HCT116 (cell line): ENCODE data around the gene ABHD18. TPM values are rescaled to one million over a fixed set of nuclear protein-coding genes. Genes with fewer than 3 reads are reported as not detected.

ENCODE experiments used
- ATAC-seq: fragments of 200-7000 bp; cut with Tn5 transposase; 2 replicates; pipeline ENCODE4 v1.9.1; 2020; ENCODE audit warnings: mild to moderate bottlenecking, moderate library complexity
- BruUV-seq: library from RNA; stranded (reverse); fragments of 400-500 nt; replicated peaks from 2 replicates; lab custom pipeline; 2021; lab: Mats Ljungman, UMichigan
- CTCF ChIA-PET: fragments of 300-600 bp; sonication (Branson Sonifier 250); formaldehyde crosslinking; loops from one replicate; lab custom pipeline; 2021; ENCODE audit warnings: antibody characterized with exemption; lab: Charles Lee
- POLR2A ChIA-PET: fragments of 300-600, 350-600 bp; sonication (Branson Sonifier 250); formaldehyde crosslinking; loops from one replicate; lab custom pipeline; 2021; ENCODE audit warnings: antibody characterized with exemption; lab: Charles Lee
- RAD21 ChIA-PET, 2 experiments: fragments of 300-600 bp; sonication (Branson Sonifier 250); formaldehyde crosslinking; loops; one replicate each; lab custom pipeline; 2023; ENCODE audit warnings: low total read pairs in 2 of 2; ENCODE audit not compliant: uncharacterized antibody in 2 of 2, unreplicated experiment in 2 of 2, low non-redundant PET in 1 of 2; lab: Charles Lee
- DNase-seq: peaks from one replicate; pipeline ENCODE4 v3.0.0-alpha.2; 2010; ENCODE audit warnings: low read depth, low spot score
- H2AFZ ChIP-seq: fragments of 200-600 bp; shearing (Covaris generic), sonication (generic); 2 replicates; pipeline ENCODE4 v1.6.1; 2017; ENCODE audit warnings: low read depth, mixed run types, mixed read lengths, antibody characterized with exemption, low read length; ENCODE audit not compliant: poor library complexity, severe bottlenecking
- H3K27ac ChIP-seq: 2 replicates; pipeline ENCODE4 v1.5.1; 2012; ENCODE audit warnings: low read depth, low read length
- H3K27me3 ChIP-seq: fragments of 200-600 bp; sonication (generic); 2 replicates; pipeline ENCODE4 v1.6.1; 2016; ENCODE audit warnings: mixed run types, low read length, mixed read lengths; ENCODE audit not compliant: insufficient read depth
- H3K36me3 ChIP-seq, 2 experiments: fragments of 200-500 bp in 1 of 2; fragments of 200-600 bp in 1 of 2; sonication (Bioruptor generic) in 1 of 2; sonication (generic) in 1 of 2; 2 replicates each; pipeline versions ENCODE4 v1.5.1 to v1.6.1; 2014 to 2016; ENCODE audit warnings: low read length in 2 of 2, inconsistent platforms in 1 of 2, mixed read lengths in 1 of 2, mixed run types in 1 of 2; ENCODE audit not compliant: insufficient read depth in 2 of 2, control insufficient read depth in 1 of 2
- H3K4me1 ChIP-seq, 2 experiments: fragments of 200-600 bp in 1 of 2; sonication (generic) in 1 of 2; 2 replicates each; pipeline versions ENCODE4 v1.5.1 to v1.6.1; 2012 to 2017; ENCODE audit warnings: low read length in 2 of 2, inconsistent platforms in 1 of 2, mild to moderate bottlenecking in 1 of 2, mixed read lengths in 1 of 2, mixed run types in 1 of 2, moderate library complexity in 1 of 2; ENCODE audit not compliant: insufficient read depth in 2 of 2, control insufficient read depth in 1 of 2
- H3K4me2 ChIP-seq: fragments of 200-600 bp; sonication (generic); 2 replicates; pipeline ENCODE4 v1.6.1; 2017; ENCODE audit warnings: mixed run types, low read length, mixed read lengths
- H3K4me3 ChIP-seq, 2 experiments: fragments of 200-600 bp in 1 of 2; sonication (generic) in 1 of 2; replicated peaks in 1 of 2; 2 replicates each; pipeline ENCODE4 v1.5.1; 2011 to 2016; ENCODE audit warnings: low read length in 2 of 2, control low read depth in 1 of 2, low read depth in 1 of 2, mild to moderate bottlenecking in 1 of 2, mixed read lengths in 1 of 2, mixed run types in 1 of 2
- H3K79me2 ChIP-seq: fragments of 200-600 bp; sonication (generic); 2 replicates; pipeline ENCODE4 v1.6.1; 2017; ENCODE audit warnings: mild to moderate bottlenecking, mixed run types, low read length, moderate library complexity, mixed read lengths; ENCODE audit not compliant: insufficient read depth
- H3K9ac ChIP-seq: fragments of 200-600 bp; sonication (generic); 2 replicates; pipeline ENCODE4 v1.6.1; 2016; ENCODE audit warnings: low read length, mixed read lengths
- H3K9me2 ChIP-seq: fragments of 200-600 bp; sonication (generic), shearing (Covaris generic); 2 replicates; pipeline ENCODE4 v1.6.1; 2017; ENCODE audit warnings: mixed run types, mild to moderate bottlenecking, moderate library complexity; ENCODE audit not compliant: insufficient read depth
- H3K9me3 ChIP-seq, 2 experiments: fragments of 200-500 bp in 1 of 2; fragments of 200-600 bp in 1 of 2; sonication (Bioruptor generic) in 1 of 2; sonication (generic) in 1 of 2; 2 replicates each; pipeline ENCODE4 v1.6.1; 2014 to 2017; ENCODE audit warnings: low read length in 2 of 2, mixed read lengths in 2 of 2, inconsistent platforms in 1 of 2, low read depth in 1 of 2, mild to moderate bottlenecking in 1 of 2, mixed run types in 1 of 2, moderate library complexity in 1 of 2; ENCODE audit not compliant: control insufficient read depth in 1 of 2, insufficient read depth in 1 of 2
- H4K20me1 ChIP-seq: fragments of 200-600 bp; sonication (generic), shearing (Covaris generic); 2 replicates; pipeline ENCODE4 v1.6.1; 2017; ENCODE audit warnings: mixed run types, mild to moderate bottlenecking, moderate library complexity; ENCODE audit not compliant: insufficient read depth
- CEBPB ChIP-seq: IDR thresholded peaks from 2 replicates; pipeline ENCODE4 v1.6.1; 2012; ENCODE audit warnings: low read depth
- EZH2 ChIP-seq: fragments of 200-600 bp; sonication (generic); IDR thresholded peaks from 2 replicates; pipeline ENCODE4 v1.6.1; 2017; ENCODE audit warnings: antibody characterized with exemption, mixed run types
- FOSL1 ChIP-seq: IDR thresholded peaks from 2 replicates; pipeline ENCODE4 v1.6.1; 2012; ENCODE audit warnings: low read depth
- JUND ChIP-seq: IDR thresholded peaks from 2 replicates; pipeline ENCODE4 v1.6.1; 2012
- MAX ChIP-seq: IDR thresholded peaks from 2 replicates; pipeline ENCODE4 v1.6.1; 2012
- SP1 ChIP-seq: IDR thresholded peaks from 2 replicates; pipeline ENCODE4 v1.6.1; 2012; ENCODE audit warnings: low read depth
- TCF7L2 ChIP-seq: IDR thresholded peaks from 2 replicates; pipeline ENCODE4 v1.7.0; 2011; ENCODE audit warnings: borderline replicate concordance, inconsistent platforms; ENCODE audit not compliant: insufficient read depth, insufficient read length; ENCODE audit errors: extremely low read depth
- ZBTB33 ChIP-seq: IDR thresholded peaks from 2 replicates; pipeline ENCODE4 v1.6.1; 2011; ENCODE audit warnings: mild to moderate bottlenecking, low read length, moderate library complexity; ENCODE audit not compliant: insufficient replicate concordance; ENCODE audit errors: extremely low read depth
- intact Hi-C: fragments of 100-400 bp; cut with micrococcal nuclease; formaldehyde crosslinking; loops from 2 replicates; pipeline ENCODE4 v1.10.0; 2022
- total RNA-seq: library from RNA; stranded (reverse); gene quantifications from one replicate; pipeline ENCODE4 v1.2.1, GENCODE V29; 2021; ENCODE audit not compliant: unreplicated experiment

ABHD18 gene
- total RNA-seq, 1 experiment from 2014 or later: 9.7 TPM

GRCh38 chr4:127965062-127965802 is at the start of gene ABHD18, which contains the start of gene MFSD8 (continued):
- TF ChIP-seq TCF7L2: no peak
- no peak for TF ChIP-seq CEBPB
- peak; percentile 94 for TF ChIP-seq ZBTB33

- H3K4me1 ChIP-seq: no peaks in the 10 kb centered on the region
- H3K79me2 ChIP-seq: no peaks in the 10 kb centered on the region
- no peak overlapping the region for H2AFZ ChIP-seq
- ChIA-PET CTCF (no interaction called here), RAD21 (no interaction called here), POLR2A (no interaction called here)
- ATAC-seq (no peak), DNase-seq (no peak)
- peaks cover 7 to 9% of the 10 kb centered on the region in 2 experiments; a peak in 3 of 4 replicates for H3K36me3 ChIP-seq
- no peak overlapping the region for H3K4me2 ChIP-seq
- H3K4me3 ChIP-seq: no peak overlapping the region
- intact Hi-C loops: no loop called here
- H3K27me3 ChIP-seq: no peaks in the 10 kb centered on the region
- BruUV-seq: no TSS peak
- no peak overlapping the region for H3K27ac ChIP-seq
- H3K9me2 ChIP-seq: no peaks in the 10 kb centered on the region
- no peaks in the 10 kb centered on the region for H3K9me3 ChIP-seq
- no peak overlapping the region for H3K9ac ChIP-seq
- TF ChIP-seq MAX (no peak), FOSL1 (no peak), JUND (no peak), SP1 (no peak), EZH2 (no peak)
- no peaks in the 10 kb centered on the region for H4K20me1 ChIP-seq
These were observed 48.7 kb upstream of the ABHD18 start for GRCh38 chr4:127916512-127916911.
